ENCODE results near the gene KRT74.

The KRT74 gene

GRCh38 chr12:52518574-52519386 is 54.9 kb downstream of the KRT74 start:
- DNase-seq, result peak; percentile 12

- DNase-seq, result no peak
These were observed 55.8 kb downstream of the KRT74 start for GRCh38 chr12:52517888-52518287.

GRCh38 chr12:52517005-52517835 is 56.4 kb downstream of the KRT74 start:
- no peak for DNase-seq

- DNase-seq, result no peak
These were observed 57.5 kb downstream of the KRT74 start for GRCh38 chr12:52515927-52516831.

Data from stimulated activated CD8-positive, alpha-beta memory T cell treated with anti-CD3 and anti-CD28 coated beads, Interleukin-4, amount 100 ng/mL, for 48 hours (primary cell).